ENCODE measurements around the gene NLGN1.

DNA sequence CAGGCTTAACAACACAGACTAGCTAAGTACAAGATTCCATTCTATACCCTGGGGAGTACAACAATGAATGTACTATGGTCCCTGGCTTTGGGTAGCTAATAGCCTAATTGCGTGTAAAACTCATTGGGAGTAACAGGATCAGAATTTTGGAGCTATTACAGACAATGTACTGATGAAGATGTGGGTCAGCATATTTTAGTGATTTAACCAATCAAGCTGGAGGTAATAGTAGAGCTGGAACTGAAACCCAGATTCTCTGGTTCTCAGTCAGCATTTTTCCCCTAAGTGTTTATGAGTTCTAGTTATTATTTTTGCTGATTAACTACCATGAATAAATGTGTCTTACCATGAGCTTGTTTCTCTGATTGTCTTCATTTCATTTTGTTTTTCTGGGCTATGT is 578.7 kb downstream of the NLGN1 start:
- no peak for TF ChIP-seq GLIS3 (CRISPR knock-in tag; IDR thresholded peaks at IDR 0.05)
- TF ChIP-seq TOX (CRISPR knock-in tag; IDR thresholded peaks at IDR 0.05; ENCODE audit: borderline replicate concordance), result no peak

Measured in SK-N-SH treated with all-trans-retinoic acid at 6 μM for 48 hours (cell line).